ENCODE results near the gene CCDC13.

DNA sequence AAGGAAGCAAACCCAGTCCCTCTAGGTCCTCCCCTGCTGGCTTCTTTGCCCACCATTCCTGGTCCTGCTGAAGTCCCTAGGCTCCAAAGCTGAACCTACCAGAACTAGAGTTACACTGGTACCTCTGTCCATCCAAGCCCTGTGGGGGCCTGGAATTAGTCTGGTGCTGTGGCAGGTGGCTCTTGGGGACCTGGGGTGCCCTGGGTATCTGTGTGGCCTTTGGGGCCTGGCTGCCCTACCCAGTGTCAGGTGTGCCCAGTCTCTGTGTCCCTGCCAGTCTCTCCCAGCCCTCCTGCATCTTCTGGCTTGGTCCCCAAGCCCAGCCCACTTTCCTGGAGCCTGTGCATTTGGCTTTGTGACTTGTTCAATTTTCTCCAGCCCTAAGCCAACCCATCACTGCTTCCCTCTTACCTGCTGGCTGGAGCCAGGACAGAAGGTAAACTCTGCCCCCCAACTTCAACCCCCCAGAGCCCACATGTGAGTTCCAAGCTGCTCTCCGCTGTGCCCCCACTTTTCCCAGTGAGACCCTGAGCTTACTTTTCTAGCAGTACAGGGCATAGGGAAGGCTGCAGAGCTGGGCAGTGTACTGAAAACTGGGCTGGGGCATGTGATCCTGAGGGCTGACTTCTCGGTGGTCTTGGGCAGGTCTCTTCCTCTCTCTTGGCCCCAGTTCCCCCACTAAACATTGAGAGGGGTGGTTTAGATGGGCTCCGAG is 42.2 kb downstream of the CCDC13 start:
- TF ChIP-seq, protein P1, sequence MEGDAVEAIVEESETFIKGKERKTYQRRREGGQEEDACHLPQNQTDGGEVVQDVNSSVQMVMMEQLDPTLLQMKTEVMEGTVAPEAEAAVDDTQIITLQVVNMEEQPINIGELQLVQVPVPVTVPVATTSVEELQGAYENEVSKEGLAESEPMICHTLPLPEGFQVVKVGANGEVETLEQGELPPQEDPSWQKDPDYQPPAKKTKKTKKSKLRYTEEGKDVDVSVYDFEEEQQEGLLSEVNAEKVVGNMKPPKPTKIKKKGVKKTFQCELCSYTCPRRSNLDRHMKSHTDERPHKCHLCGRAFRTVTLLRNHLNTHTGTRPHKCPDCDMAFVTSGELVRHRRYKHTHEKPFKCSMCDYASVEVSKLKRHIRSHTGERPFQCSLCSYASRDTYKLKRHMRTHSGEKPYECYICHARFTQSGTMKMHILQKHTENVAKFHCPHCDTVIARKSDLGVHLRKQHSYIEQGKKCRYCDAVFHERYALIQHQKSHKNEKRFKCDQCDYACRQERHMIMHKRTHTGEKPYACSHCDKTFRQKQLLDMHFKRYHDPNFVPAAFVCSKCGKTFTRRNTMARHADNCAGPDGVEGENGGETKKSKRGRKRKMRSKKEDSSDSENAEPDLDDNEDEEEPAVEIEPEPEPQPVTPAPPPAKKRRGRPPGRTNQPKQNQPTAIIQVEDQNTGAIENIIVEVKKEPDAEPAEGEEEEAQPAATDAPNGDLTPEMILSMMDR (IDR thresholded peaks at IDR 0.05; ENCODE audit: low read depth, low read length, poor library complexity, severe bottlenecking) = no peak
- TF ChIP-seq EZH2phosphoT487 (IDR thresholded peaks at IDR 0.05; ENCODE audit: borderline replicate concordance, low read length) = no peak

Measured in DOHH2 (cell line).